GM12878 (cell line): ENCODE results near the gene GLT8D1.

Experiments used
- DPF2 ChIP-seq: fragments of 450-650 bp; IDR thresholded peaks from 2 replicates; pipeline ENCODE4 v1.6.1; 2017; ENCODE audit warnings: mild to moderate bottlenecking
- FOXM1 ChIP-seq: IDR thresholded peaks from 2 replicates; pipeline ENCODE4 v1.6.1; 2012; ENCODE audit warnings: low read depth, mild to moderate bottlenecking, inconsistent platforms, low read length, moderate library complexity
- TF ChIP-seq, protein P1 (sequence below), 3 experiments: IDR thresholded peaks in 2 of 3; conservative IDR thresholded peaks in 1 of 3; 2 replicates each; pipeline ENCODE4 v1.5.1; 2011; ENCODE audit warnings: low read depth in 3 of 3, low read length in 3 of 3, mild to moderate bottlenecking in 3 of 3, control low read depth in 2 of 3, moderate library complexity in 2 of 3, inconsistent platforms in 1 of 3, mixed read lengths in 1 of 3; ENCODE audit not compliant: control insufficient read depth in 2 of 3, insufficient read depth in 1 of 3; ENCODE audit errors: extremely low read depth in 1 of 3

DNA sequence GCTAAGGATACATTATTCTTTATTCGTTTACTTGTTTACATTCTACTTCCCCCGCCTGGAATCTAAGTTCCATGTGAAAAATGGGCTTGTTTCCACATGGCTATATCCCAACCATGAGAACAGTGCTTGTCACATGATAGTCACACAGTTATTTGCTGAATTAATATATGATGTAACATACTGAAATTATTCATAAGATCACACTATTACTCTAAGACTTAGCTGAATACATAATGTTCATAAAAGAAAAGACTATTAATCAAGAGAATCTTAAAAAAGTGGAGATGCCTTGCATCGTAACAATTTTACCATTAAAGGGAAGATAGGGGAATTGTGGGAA is 26.4 kb downstream of the GLT8D1 start:
- TF ChIP-seq FOXM1, result no peak
- TF ChIP-seq, protein P1, sequence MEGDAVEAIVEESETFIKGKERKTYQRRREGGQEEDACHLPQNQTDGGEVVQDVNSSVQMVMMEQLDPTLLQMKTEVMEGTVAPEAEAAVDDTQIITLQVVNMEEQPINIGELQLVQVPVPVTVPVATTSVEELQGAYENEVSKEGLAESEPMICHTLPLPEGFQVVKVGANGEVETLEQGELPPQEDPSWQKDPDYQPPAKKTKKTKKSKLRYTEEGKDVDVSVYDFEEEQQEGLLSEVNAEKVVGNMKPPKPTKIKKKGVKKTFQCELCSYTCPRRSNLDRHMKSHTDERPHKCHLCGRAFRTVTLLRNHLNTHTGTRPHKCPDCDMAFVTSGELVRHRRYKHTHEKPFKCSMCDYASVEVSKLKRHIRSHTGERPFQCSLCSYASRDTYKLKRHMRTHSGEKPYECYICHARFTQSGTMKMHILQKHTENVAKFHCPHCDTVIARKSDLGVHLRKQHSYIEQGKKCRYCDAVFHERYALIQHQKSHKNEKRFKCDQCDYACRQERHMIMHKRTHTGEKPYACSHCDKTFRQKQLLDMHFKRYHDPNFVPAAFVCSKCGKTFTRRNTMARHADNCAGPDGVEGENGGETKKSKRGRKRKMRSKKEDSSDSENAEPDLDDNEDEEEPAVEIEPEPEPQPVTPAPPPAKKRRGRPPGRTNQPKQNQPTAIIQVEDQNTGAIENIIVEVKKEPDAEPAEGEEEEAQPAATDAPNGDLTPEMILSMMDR (IDR thresholded peaks at IDR 0.05 in 2 of 3, conservative IDR thresholded peaks at IDR 0.05 in 1 of 3; ENCODE audit: control insufficient read depth in 2 of 3, extremely low read depth in 1 of 3, insufficient read depth in 1 of 3, low read depth in 3 of 3, low read length in 3 of 3), result no peak
- TF ChIP-seq DPF2, result no peak
